Bladder microvascular endothelial cell (primary cell): Measurements from ENCODE around the gene SMG5. TPM values are rescaled to one million over a fixed set of nuclear protein-coding genes. Genes with fewer than 3 reads are reported as not detected.

ENCODE experiments used
- total RNA-seq: library from RNA; depleted of rRNA; stranded (reverse); fragments of >200 nt; gene quantifications from 2 replicates; pipeline ENCODE4 v1.2.3, GENCODE V29; 2014

SMG5 gene
- 36.6 and 91.6 TPM in 2 replicates for total RNA-seq

GRCh38 chr1:156282479-156283222 lies at the start of gene SMG5:
SMG5 (minus strand) TSS chr1:156282825; CDS start chr1:156282680, 145 bp downstream.

GRCh38 chr1:156298852-156299357 lies 16.3 kb upstream of the SMG5 start, which contains the start of gene VHLL:
VHLL (minus strand) TSS chr1:156299307; CDS start chr1:156299189, 118 bp downstream.

GRCh38 chr1:156295391-156295947 lies 12.8 kb upstream of the SMG5 start, which contains the start of gene GLMP:
GLMP (minus strand) TSS chr1:156295679; CDS start chr1:156295645, 34 bp downstream.

DNA sequence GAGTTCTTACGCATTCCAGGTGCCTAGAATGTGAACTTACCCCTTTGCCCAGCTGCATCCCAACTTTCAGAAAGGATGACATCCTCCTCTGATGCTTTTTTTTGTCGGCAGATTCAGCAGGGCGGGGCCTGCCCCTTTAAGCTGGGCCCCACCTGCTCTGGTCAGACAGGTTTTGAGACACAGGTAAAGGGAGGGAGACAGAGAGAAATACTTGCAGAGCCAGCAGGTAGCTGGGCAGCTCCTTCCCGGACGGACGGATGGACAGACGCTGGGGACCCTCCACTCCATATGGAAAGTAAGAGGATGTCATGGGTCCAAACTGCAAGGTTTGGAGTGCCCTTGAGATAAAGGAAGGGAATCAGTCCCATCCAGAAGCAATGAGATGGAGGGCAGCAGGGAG lies 1.5 kb upstream of the SMG5 start, which contains the start of gene TMEM79:
TMEM79 (plus strand) TSS at position 214 of the 400 bp plus-strand sequence. CDS start 902 bp downstream, outside the sequence.

DNA sequence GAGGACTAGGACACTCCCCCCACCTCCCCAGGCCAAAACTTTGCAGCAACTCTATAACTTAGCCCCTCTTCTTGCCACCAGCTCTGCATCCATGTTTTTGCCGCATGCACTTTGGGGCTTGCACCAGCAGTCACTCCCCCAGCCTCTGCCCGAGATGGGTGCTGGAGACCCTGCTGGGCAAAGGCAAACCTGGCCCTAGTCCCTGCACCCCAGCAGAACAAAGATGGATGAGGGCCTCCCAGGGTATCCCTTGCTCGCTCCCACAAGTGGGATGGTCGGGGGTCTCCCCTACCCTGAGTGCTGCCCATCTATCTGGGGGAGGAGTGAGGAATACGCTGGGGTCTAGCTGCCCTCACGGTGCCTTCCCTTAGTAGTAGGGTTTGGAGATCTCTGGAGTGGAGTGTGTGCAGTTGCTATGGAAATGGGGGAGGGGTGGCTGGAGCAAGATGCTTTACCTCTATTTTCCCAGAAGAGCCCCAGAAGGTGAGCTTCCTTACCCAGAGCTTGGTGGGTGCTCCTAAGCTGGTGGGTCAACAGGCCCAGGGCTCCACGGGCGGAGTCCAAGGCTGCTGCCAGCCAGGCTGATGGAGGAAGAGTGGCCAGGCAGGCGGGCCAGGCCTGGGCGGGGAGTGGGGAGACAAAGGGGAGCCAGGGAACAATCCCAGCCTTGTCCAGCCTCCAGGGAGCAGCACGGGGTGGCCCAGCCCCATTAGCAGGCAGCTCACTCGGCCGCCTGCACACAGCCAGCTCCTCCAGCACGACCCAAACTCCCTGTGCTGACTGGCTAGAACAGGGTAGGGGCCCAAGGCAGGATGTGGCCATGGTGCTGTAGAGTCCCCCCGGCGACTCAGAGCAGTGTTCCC lies 34.9 kb downstream of the SMG5 start, which contains the start of gene PAQR6:
PAQR6 (minus strand) TSS at position 597 of the 863 bp plus-strand sequence. CDS start 1,325 bp downstream, outside the sequence.

GRCh38 chr1:156241926-156242325 lies 40.7 kb downstream of the SMG5 start, which contains the start of gene BGLAP:
BGLAP (plus strand) TSS chr1:156242184; CDS start chr1:156242232, 48 bp downstream.

GRCh38 chr1:156212833-156213643 lies 69.6 kb downstream of the SMG5 start, which contains the start of gene PMF1:
PMF1 (plus strand) TSS chr1:156213007; CDS start chr1:156213016, 9 bp downstream.

Other genes starting within 250 kb of the SMG5 start
- gene UBQLN4, start 229.0 kb downstream of the SMG5 start, total RNA-seq, result 10.5 and 22.0 TPM in 2 replicates
- gene LAMTOR2, start 228.0 kb downstream of the SMG5 start, total RNA-seq, result 55.0 and 88.2 TPM in 2 replicates
- 0.13 TPM in 1 of 2 replicates, not detected in the other for gene RAB25, start 221.7 kb downstream of the SMG5 start, total RNA-seq
- gene MEX3A, start 200.4 kb downstream of the SMG5 start, total RNA-seq, result 2.4 and 12.2 TPM in 2 replicates
- gene LMNA, start 168.1 kb downstream of the SMG5 start, total RNA-seq, result 554 and 869 TPM in 2 replicates
- gene SEMA4A, start 129.2 kb downstream of the SMG5 start, total RNA-seq, result 0.16 and 0.50 TPM in 2 replicates
- gene SLC25A44, start 88.7 kb downstream of the SMG5 start, total RNA-seq, result 4.5 and 14.3 TPM in 2 replicates
- gene PMF1, start 69.8 kb downstream of the SMG5 start, total RNA-seq, result 38.8 and 42.9 TPM in 2 replicates
- gene BGLAP, start 40.6 kb downstream of the SMG5 start, total RNA-seq, result 0.38 TPM in 1 of 2 replicates, not detected in the other
- under 0.01 and 0.50 TPM in 2 replicates for gene PAQR6, start 34.8 kb downstream of the SMG5 start, total RNA-seq
- gene TMEM79, start 1.5 kb upstream of the SMG5 start, total RNA-seq, result 0.81 and 2.1 TPM in 2 replicates
- gene GLMP, start 12.9 kb upstream of the SMG5 start, total RNA-seq, result 36.3 and 43.7 TPM in 2 replicates
- gene VHLL, start 16.5 kb upstream of the SMG5 start, total RNA-seq, result 0.19 TPM in 1 of 2 replicates, not detected in the other
- 453 and 492 TPM in 2 replicates for gene CCT3, start 55.5 kb upstream of the SMG5 start, total RNA-seq
- 0.32 TPM in 1 of 2 replicates, not detected in the other for gene TSACC, start 55.7 kb upstream of the SMG5 start, total RNA-seq
- not detected in 2 replicates for gene RHBG, start 86.4 kb upstream of the SMG5 start, total RNA-seq
- gene MEF2D, start 217.9 kb upstream of the SMG5 start, total RNA-seq, result 4.7 and 11.6 TPM in 2 replicates